GM12878 (cell line): ENCODE measurements around the gene TBC1D30. TPM values are rescaled to one million over a fixed set of nuclear protein-coding genes. Genes with fewer than 3 reads are reported as not detected.

Source experiments
- ATAC-seq: fragments of 200-7000 bp; cut with Tn5 transposase; 3 replicates; pipeline ENCODE4 v1.9.1; 2020; ENCODE audit warnings: mild to moderate bottlenecking, moderate library complexity
- BruUV-seq: library from RNA; stranded (reverse); fragments of 400-500 nt; replicated peaks from 2 replicates; lab custom pipeline; 2021; lab: Mats Ljungman, UMichigan
- CTCF ChIA-PET: fragments of 300-600 bp; sonication (Branson Sonifier 250); formaldehyde crosslinking; extraction: SDS; loops from one replicate; lab custom pipeline; 2021; ENCODE audit warnings: inconsistent platforms; lab: Yijun Ruan, JAX
- POLR2A ChIA-PET: fragments of 350-600 bp; formaldehyde crosslinking; extraction: SDS; loops from one replicate; lab custom pipeline; 2021; ENCODE audit warnings: inconsistent platforms; lab: Charles Lee
- RAD21 ChIA-PET: fragments of 300-600 bp; sonication (Branson Sonifier 250); formaldehyde crosslinking; loops from one replicate; lab custom pipeline; 2023; ENCODE audit warnings: antibody characterized with exemption; ENCODE audit not compliant: unreplicated experiment; lab: Charles Lee
- SMC1A ChIA-PET: fragments of 300-600 bp; sonication (Branson Sonifier 250); formaldehyde crosslinking; loops from one replicate; lab custom pipeline; 2023; ENCODE audit not compliant: unreplicated experiment, uncharacterized antibody; lab: Charles Lee
- DNase-seq: peaks from one replicate; pipeline ENCODE4 v3.0.0-alpha.2; 2011; ENCODE audit warnings: low read depth, low spot score
- FAIRE-seq: peaks from 3 replicates; lab custom pipeline; 2011; peaks lifted over from hg19 to GRCh38; lab: Jason Lieb, UNC
- H2AFZ ChIP-seq: 2 replicates; pipeline ENCODE4 v1.6.0; 2011; ENCODE audit warnings: low read depth, low read length, control low read depth; ENCODE audit not compliant: control insufficient read depth
- H3K27ac ChIP-seq: 2 replicates; pipeline ENCODE4 v1.5.1; 2011; ENCODE audit warnings: control low read depth; ENCODE audit not compliant: control insufficient read depth, insufficient read depth
- H3K27me3 ChIP-seq, 2 experiments: replicated peaks in 1 of 2; 2 replicates each; pipeline versions ENCODE4 v1.6.0 to v1.6.1; 2011; ENCODE audit warnings: low read length in 1 of 2; ENCODE audit not compliant: control insufficient read depth in 2 of 2, insufficient read depth in 2 of 2
- H3K36me3 ChIP-seq, 2 experiments: 2 replicates each; pipeline ENCODE4 v1.5.1; 2011; ENCODE audit warnings: low read length in 1 of 2; ENCODE audit not compliant: control insufficient read depth in 2 of 2, insufficient read depth in 2 of 2
- H3K4me1 ChIP-seq: 2 replicates; pipeline ENCODE4 v1.6.1; 2011; ENCODE audit warnings: mild to moderate bottlenecking, low read length, moderate library complexity, mixed read lengths; ENCODE audit not compliant: control insufficient read depth, insufficient read depth
- H3K4me2 ChIP-seq: 2 replicates; pipeline ENCODE4 v1.6.0; 2011; ENCODE audit warnings: control low read depth; ENCODE audit not compliant: control insufficient read depth, insufficient read depth
- H3K4me3 ChIP-seq: fragments of 200-600 bp; sonication (generic); 2 replicates; pipeline ENCODE4 v1.5.1; 2016
- H3K79me2 ChIP-seq: 2 replicates; pipeline ENCODE4 v1.6.0; 2011; ENCODE audit warnings: low read length; ENCODE audit not compliant: control insufficient read depth, insufficient read depth
- H3K9ac ChIP-seq: 2 replicates; pipeline ENCODE4 v1.8.0; 2011; ENCODE audit warnings: low read length, control low read depth, mixed read lengths; ENCODE audit not compliant: control insufficient read depth, insufficient read depth
- H3K9me3 ChIP-seq: replicated peaks from 3 replicates; pipeline ENCODE4 v1.5.1; 2011; ENCODE audit warnings: mild to moderate bottlenecking, low read length; ENCODE audit not compliant: control insufficient read depth, insufficient read depth
- H4K20me1 ChIP-seq: 2 replicates; pipeline ENCODE4 v1.6.0; 2011; ENCODE audit not compliant: control insufficient read depth, insufficient read depth
- ATF7 ChIP-seq: fragments of 450-650 bp; IDR thresholded peaks from 2 replicates; pipeline ENCODE4 v1.6.1; 2016; ENCODE audit warnings: low read depth, mild to moderate bottlenecking
- BCL3 ChIP-seq: IDR thresholded peaks from 2 replicates; pipeline ENCODE4 v1.6.1; 2011; ENCODE audit warnings: borderline replicate concordance, low read depth, mild to moderate bottlenecking, moderate library complexity, low read length; ENCODE audit not compliant: insufficient read depth, poor library complexity, severe bottlenecking
- CBX5 ChIP-seq: sonication (generic); IDR thresholded peaks from 2 replicates; pipeline ENCODE4 v1.6.1; 2016; ENCODE audit warnings: low read depth, moderate library complexity, mild to moderate bottlenecking, inconsistent platforms
- CREM ChIP-seq: IDR thresholded peaks from 2 replicates; pipeline ENCODE4 v1.6.1; 2014; ENCODE audit warnings: antibody characterized with exemption, low read depth
- EP300 ChIP-seq, 2 experiments: fragments of 150-350 bp in 1 of 2; IDR thresholded peaks; 2 replicates each; pipeline ENCODE4 v1.6.1; 2011 to 2012; ENCODE audit warnings: low read depth in 2 of 2, low read length in 2 of 2, borderline replicate concordance in 1 of 2, improper control_type of control experiment in 1 of 2, inconsistent platforms in 1 of 2; ENCODE audit not compliant: control insufficient read depth in 1 of 2
- FOS ChIP-seq: IDR thresholded peaks from 3 replicates; pipeline ENCODE4 v1.6.1; 2011; ENCODE audit warnings: borderline replicate concordance; ENCODE audit not compliant: insufficient read length; ENCODE audit errors: extremely low read depth
- GATAD2B ChIP-seq: fragments of 450-650 bp; conservative IDR thresholded peaks from 2 replicates; pipeline ENCODE4 v1.6.1; 2017; ENCODE audit warnings: low read depth, mild to moderate bottlenecking, moderate library complexity
- HCFC1 ChIP-seq: fragments of 150-350 bp; IDR thresholded peaks from 2 replicates; pipeline ENCODE4 v1.6.1; 2014; ENCODE audit warnings: low read length
- IRF4 ChIP-seq: IDR thresholded peaks from 2 replicates; pipeline ENCODE4 v1.6.1; 2011; ENCODE audit warnings: low read depth, low read length
- JUNB ChIP-seq: IDR thresholded peaks from 2 replicates; pipeline ENCODE4 v1.6.1; 2016; ENCODE audit warnings: antibody characterized with exemption, mild to moderate bottlenecking
- MTA2 ChIP-seq: fragments of 450-650 bp; IDR thresholded peaks from 2 replicates; pipeline ENCODE4 v1.6.1; 2016; ENCODE audit warnings: low read depth, mild to moderate bottlenecking, moderate library complexity
- PAX8 ChIP-seq: fragments of 450-650 bp; IDR thresholded peaks from 2 replicates; pipeline ENCODE4 v1.6.1; 2017; ENCODE audit warnings: mild to moderate bottlenecking, moderate library complexity
- POLR2AphosphoS2 ChIP-seq: IDR thresholded peaks from 2 replicates; pipeline ENCODE4 v1.6.1; 2011; ENCODE audit warnings: low read depth, mild to moderate bottlenecking, low read length, improper control_type of control experiment, moderate library complexity
- RBBP5 ChIP-seq: fragments of 200-600 bp; sonication (generic); conservative IDR thresholded peaks from 2 replicates; pipeline ENCODE4 v1.6.1; 2016
- TCF3 ChIP-seq: IDR thresholded peaks from 2 replicates; pipeline ENCODE4 v1.6.1; 2012; ENCODE audit warnings: low read depth, mild to moderate bottlenecking, low read length, borderline replicate concordance; ENCODE audit not compliant: insufficient read depth
- ZBTB11 ChIP-seq: fragments of 450-650 bp; formaldehyde crosslinking; IDR thresholded peaks from 2 replicates; pipeline ENCODE4 v1.5.0; 2022; ENCODE audit warnings: mild to moderate bottlenecking, missing genetic modification characterization
- ZNF24 ChIP-seq: fragments of 450-650 bp; IDR thresholded peaks from 2 replicates; pipeline ENCODE4 v1.6.1; 2017; ENCODE audit warnings: antibody characterized with exemption, mild to moderate bottlenecking
- ZNF622 ChIP-seq: fragments of 450-650 bp; IDR thresholded peaks from 2 replicates; pipeline ENCODE4 v1.6.1; 2017; ENCODE audit warnings: mild to moderate bottlenecking, inconsistent platforms
- WGBS: methylation state at CpG from one replicate; pipeline ENCODE4 v1.1.6; 2016; ENCODE audit warnings: low lambda C conversion rate; ENCODE audit not compliant: insufficient replicate concordance, insufficient coverage; ENCODE audit errors: missing lambda C conversion rate; 5-methylcytosine and 5-hydroxymethylcytosine counted together
- in situ Hi-C: fragments of 300-500 bp; cut with MboI; formaldehyde crosslinking; loops from 9 replicates; pipeline ENCODE4 v1.14.3; 2018; ENCODE audit warnings: mixed read lengths
- intact Hi-C: fragments of 100-400 bp; cut with micrococcal nuclease; formaldehyde crosslinking; loops from one replicate; pipeline ENCODE4 v1.14.2; 2022; ENCODE audit not compliant: unreplicated experiment
- polyA plus RNA-seq, 11 experiments: library from polyadenylated mRNA; depleted of rRNA in 4 of 11; unstranded in 6 of 11; stranded (reverse) in 5 of 11; fragments of >200 nt; fragmentation: Nextera tagmentation in 4 of 11; fragmentation: Illumina TruSeq in 1 of 11; extraction: Ambion mirVana in 4 of 11; extraction: Trizol in 1 of 11; gene quantifications; 1 replicate in 1 of 11; 2 replicates in 10 of 11; pipeline versions ENCODE4 v1.2.1 to v1.2.3, GENCODE V29; 2011 to 2016; ENCODE audit warnings: inconsistent platforms in 2 of 11, missing spikeins in 2 of 11, low read depth in 1 of 11
- total RNA-seq, 4 experiments: library from RNA; depleted of rRNA in 3 of 4; stranded (reverse); fragments of >200 nt in 3 of 4; fragmentation: Illumina TruSeq in 1 of 4; extraction: Trizol in 1 of 4; gene quantifications; 2 replicates each; pipeline versions ENCODE4 v1.2.1 to v1.2.3, GENCODE V29; 2013 to 2021

The TBC1D30 gene
- total and polyA plus RNA-seq, 10 of the 15 experiments (the other 5 are each of a cell fraction or from before 2014, with no cell fraction given): 1.2 to 23.3 (median 11.1) TPM

- no peak for TF ChIP-seq ZNF622
These were observed 12.4 kb downstream of the TBC1D30 start (continued) for GRCh38 chr12:64836856-64837255.

- in situ Hi-C loops: no loop called here
- TF ChIP-seq CREM (no peak), EP300 (IDR thresholded peaks at IDR 0.05; ENCODE audit: borderline replicate concordance in 1 of 2, control insufficient read depth in 1 of 2, low read depth in 2 of 2, low read length in 2 of 2) (no peak), POLR2AphosphoS2 (no peak), BCL3 (no peak), RBBP5 (no peak), MTA2 (no peak), FOS (no peak), CBX5 (no peak), ZNF24 (no peak), ZBTB11 (CRISPR knock-in tag) (no peak), IRF4 (no peak), JUNB (no peak), GATAD2B (no peak), TCF3 (no peak), ATF7 (no peak), HCFC1 (no peak), PAX8 (no peak)
These were observed 13.0 kb downstream of the TBC1D30 start for GRCh38 chr12:64837427-64837826.

More at GRCh38 chr12:64837427-64837826, 13.0 kb downstream of the TBC1D30 start:
- CTCF ChIA-PET: interaction anchor here (1.2 to 2.3 kb wide), 2 partner anchors 36 to 396 kb away, joined by 3 to 10 read pairs; no protein-coding TSS in a partner anchor
- BruUV-seq: no TSS peak
- H2AFZ ChIP-seq: no peak overlapping the region
- POLR2A ChIA-PET: no interaction called here
- H3K4me2 ChIP-seq: no peak overlapping the region
- peaks cover 0 to 20% of the 10 kb centered on the region in 2 experiments; a peak in 2 of 4 replicates for H3K36me3 ChIP-seq
- no peaks in the 10 kb centered on the region for H4K20me1 ChIP-seq
- intact Hi-C loops: no loop called here
- SMC1A ChIA-PET: interaction anchor here (0.8 to 2.3 kb wide), 6 partner anchors 10 to 52 kb away, joined by 3 to 12 read pairs (median 4); no protein-coding TSS in a partner anchor
- H3K9ac ChIP-seq: no peak overlapping the region; the same call in 1 of the 2 replicates
- DNase-seq (no peak), ATAC-seq (no peak), FAIRE-seq (no peak)
- RAD21 ChIA-PET: interaction anchor here (1.1 to 2.7 kb wide), 5 partner anchors 23 to 46 kb away, joined by 3 to 10 read pairs (median 4); no protein-coding TSS in a partner anchor
- H3K4me1 ChIP-seq: no peaks in the 10 kb centered on the region; the same call in 1 of the 2 replicates
- H3K4me3 ChIP-seq: no peak overlapping the region
- H3K27me3 ChIP-seq: no peaks in the 10 kb centered on the region
- peaks cover 2% of the 10 kb centered on the region; the same call in 2 of the 3 replicates for H3K9me3 ChIP-seq
- H3K79me2 ChIP-seq: peaks cover 3% of the 10 kb centered on the region
- 51% methylated on average over 8 of the region's 8 CpGs for WGBS
- no peak overlapping the region for H3K27ac ChIP-seq
